ENCODE results near the gene EGFR.

The EGFR gene

GRCh38 chr7:55060636-55061022 lies 41.8 kb downstream of the EGFR start:
- Histone ChIP-seq H3K4me2 (no peak overlapping the region), H3K27me3 (ENCODE audit: insufficient read depth, low read depth) (no peaks in the 10 kb centered on the region), H3K4me3 (IDR thresholded peaks at IDR 0.05; ENCODE audit: insufficient read depth, low read depth, low read length) (no peak overlapping the region), H4K20me1 (ENCODE audit: insufficient read depth) (no peaks in the 10 kb centered on the region), H3K36me3 (ENCODE audit: insufficient read depth) (no peaks in the 10 kb centered on the region), H3K27ac (no peak overlapping the region), H3K79me2 (ENCODE audit: insufficient read depth, low read depth) (no peaks in the 10 kb centered on the region), H3K9ac (no peak overlapping the region), H3K4me1 (ENCODE audit: low read depth, poor library complexity, severe bottlenecking) (no peaks in the 10 kb centered on the region), H2AFZ (ENCODE audit: low read depth) (no peak overlapping the region)
- TF ChIP-seq CTCF (conservative IDR thresholded peaks at IDR 0.05; ENCODE audit: low read depth, low read length) = no peak

GRCh38 chr7:55061726-55062499 lies 43.1 kb downstream of the EGFR start:
- Histone ChIP-seq H4K20me1 (ENCODE audit: insufficient read depth) (no peaks in the 10 kb centered on the region), H3K4me2 (no peak overlapping the region), H3K4me3 (IDR thresholded peaks at IDR 0.05; ENCODE audit: insufficient read depth, low read depth, low read length) (no peak overlapping the region), H3K9ac (no peak overlapping the region), H3K36me3 (ENCODE audit: insufficient read depth) (no peaks in the 10 kb centered on the region), H2AFZ (ENCODE audit: low read depth) (no peak overlapping the region), H3K27ac (no peak overlapping the region), H3K4me1 (ENCODE audit: low read depth, poor library complexity, severe bottlenecking) (peaks cover 2% of the 10 kb centered on the region), H3K27me3 (ENCODE audit: insufficient read depth, low read depth) (no peaks in the 10 kb centered on the region), H3K79me2 (ENCODE audit: insufficient read depth, low read depth) (no peaks in the 10 kb centered on the region)
- TF ChIP-seq CTCF (conservative IDR thresholded peaks at IDR 0.05; ENCODE audit: low read depth, low read length) = no peak

- no peak overlapping the region for H3K27ac ChIP-seq
- no peak overlapping the region for H2AFZ ChIP-seq (ENCODE audit: low read depth)
- H3K4me3 ChIP-seq (IDR thresholded peaks at IDR 0.05; ENCODE audit: insufficient read depth, low read depth, low read length) = no peak overlapping the region
- H3K27me3 ChIP-seq (ENCODE audit: insufficient read depth, low read depth) = no peaks in the 10 kb centered on the region
- no peaks in the 10 kb centered on the region for H3K79me2 ChIP-seq (ENCODE audit: insufficient read depth, low read depth)
- H3K36me3 ChIP-seq (ENCODE audit: insufficient read depth) = no peaks in the 10 kb centered on the region
- H3K9ac ChIP-seq = no peak overlapping the region
- no peak overlapping the region for H3K4me2 ChIP-seq
- no peak for TF ChIP-seq CTCF (conservative IDR thresholded peaks at IDR 0.05; ENCODE audit: low read depth, low read length)
- no peaks in the 10 kb centered on the region for H4K20me1 ChIP-seq (ENCODE audit: insufficient read depth)
- peaks cover 7% of the 10 kb centered on the region for H3K4me1 ChIP-seq (ENCODE audit: low read depth, poor library complexity, severe bottlenecking)
Observed at GRCh38 chr7:55063061-55063460, 44.2 kb downstream of the EGFR start.

- Histone ChIP-seq H3K4me1 (ENCODE audit: low read depth, poor library complexity, severe bottlenecking) (peaks cover 7% of the 10 kb centered on the region), H3K4me3 (IDR thresholded peaks at IDR 0.05; ENCODE audit: insufficient read depth, low read depth, low read length) (no peak overlapping the region), H3K9ac (no peak overlapping the region), H3K79me2 (ENCODE audit: insufficient read depth, low read depth) (no peaks in the 10 kb centered on the region), H2AFZ (ENCODE audit: low read depth) (no peak overlapping the region), H3K27me3 (ENCODE audit: insufficient read depth, low read depth) (no peaks in the 10 kb centered on the region), H4K20me1 (ENCODE audit: insufficient read depth) (no peaks in the 10 kb centered on the region), H3K27ac (no peak overlapping the region), H3K36me3 (ENCODE audit: insufficient read depth) (no peaks in the 10 kb centered on the region), H3K4me2 (no peak overlapping the region)
- TF ChIP-seq CTCF (conservative IDR thresholded peaks at IDR 0.05; ENCODE audit: low read depth, low read length) = no peak
Observed at GRCh38 chr7:55063633-55064032, 44.8 kb downstream of the EGFR start.

All from KMS-11 (cell line).